GM12874 (cell line): ENCODE measurements around the gene UGT3A2.

Experiments
- TF ChIP-seq, protein P1 (sequence below): IDR thresholded peaks from 2 replicates; pipeline ENCODE4 v1.5.1; 2011; ENCODE audit warnings: low read depth, mild to moderate bottlenecking, control low read depth, low read length, moderate library complexity; ENCODE audit not compliant: insufficient read depth

The UGT3A2 gene

DNA sequence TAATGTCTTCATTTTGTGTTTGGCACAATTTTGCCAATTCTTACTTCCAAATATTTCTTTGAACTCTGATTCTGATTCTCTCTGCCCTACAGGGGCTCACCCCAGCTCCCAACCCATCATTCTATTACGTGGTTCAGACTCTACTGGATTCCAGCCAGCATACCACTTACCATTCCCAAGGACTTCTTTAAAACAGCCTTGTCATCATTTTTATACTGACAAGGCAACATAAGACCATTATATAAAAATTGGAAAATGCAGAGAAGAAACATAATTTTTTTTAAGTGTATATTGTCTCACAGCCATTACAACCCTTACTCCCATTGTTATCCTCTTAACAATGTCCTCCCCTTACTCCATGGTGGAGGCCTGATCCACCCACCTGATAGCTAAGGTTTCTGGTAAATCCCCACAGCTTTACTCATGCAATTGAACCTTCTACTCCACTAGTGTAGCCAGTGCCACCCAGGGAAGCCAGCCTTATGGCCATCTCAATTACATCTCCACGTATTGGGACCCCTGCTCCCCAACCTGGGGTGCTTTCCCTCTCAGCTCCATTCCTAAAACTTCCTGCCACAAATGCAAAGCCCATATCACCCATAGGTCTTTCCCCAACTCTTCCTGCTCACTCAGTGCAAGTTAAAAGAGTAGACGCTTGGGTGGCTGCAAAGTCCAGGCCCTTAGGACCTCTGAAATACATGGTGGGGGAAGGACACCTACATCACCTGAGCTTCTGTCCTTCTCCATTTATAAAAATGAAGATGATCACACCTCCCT, 19.1 kb downstream of the UGT3A2 start:
- TF ChIP-seq, protein P1, sequence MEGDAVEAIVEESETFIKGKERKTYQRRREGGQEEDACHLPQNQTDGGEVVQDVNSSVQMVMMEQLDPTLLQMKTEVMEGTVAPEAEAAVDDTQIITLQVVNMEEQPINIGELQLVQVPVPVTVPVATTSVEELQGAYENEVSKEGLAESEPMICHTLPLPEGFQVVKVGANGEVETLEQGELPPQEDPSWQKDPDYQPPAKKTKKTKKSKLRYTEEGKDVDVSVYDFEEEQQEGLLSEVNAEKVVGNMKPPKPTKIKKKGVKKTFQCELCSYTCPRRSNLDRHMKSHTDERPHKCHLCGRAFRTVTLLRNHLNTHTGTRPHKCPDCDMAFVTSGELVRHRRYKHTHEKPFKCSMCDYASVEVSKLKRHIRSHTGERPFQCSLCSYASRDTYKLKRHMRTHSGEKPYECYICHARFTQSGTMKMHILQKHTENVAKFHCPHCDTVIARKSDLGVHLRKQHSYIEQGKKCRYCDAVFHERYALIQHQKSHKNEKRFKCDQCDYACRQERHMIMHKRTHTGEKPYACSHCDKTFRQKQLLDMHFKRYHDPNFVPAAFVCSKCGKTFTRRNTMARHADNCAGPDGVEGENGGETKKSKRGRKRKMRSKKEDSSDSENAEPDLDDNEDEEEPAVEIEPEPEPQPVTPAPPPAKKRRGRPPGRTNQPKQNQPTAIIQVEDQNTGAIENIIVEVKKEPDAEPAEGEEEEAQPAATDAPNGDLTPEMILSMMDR = no peak

DNA sequence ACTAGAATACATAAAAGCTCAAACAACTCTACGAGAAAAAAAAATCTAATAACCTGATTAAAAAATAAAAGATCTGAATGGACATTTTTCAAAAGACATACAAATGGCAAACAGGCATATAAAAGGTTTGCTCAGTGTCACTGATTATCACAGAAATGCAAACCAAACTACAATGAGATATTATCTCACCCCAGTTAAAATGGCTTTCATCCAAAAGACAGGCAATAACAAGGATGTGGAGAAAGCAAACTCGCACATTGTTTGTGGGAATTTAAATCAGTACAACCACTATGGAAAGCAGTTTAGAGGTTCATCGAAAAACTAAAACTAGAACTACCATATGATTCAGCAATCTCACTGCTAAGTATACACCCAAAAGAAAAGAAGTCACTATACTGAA, 20.8 kb downstream of the UGT3A2 start:
- TF ChIP-seq, protein P1 = no peak

DNA sequence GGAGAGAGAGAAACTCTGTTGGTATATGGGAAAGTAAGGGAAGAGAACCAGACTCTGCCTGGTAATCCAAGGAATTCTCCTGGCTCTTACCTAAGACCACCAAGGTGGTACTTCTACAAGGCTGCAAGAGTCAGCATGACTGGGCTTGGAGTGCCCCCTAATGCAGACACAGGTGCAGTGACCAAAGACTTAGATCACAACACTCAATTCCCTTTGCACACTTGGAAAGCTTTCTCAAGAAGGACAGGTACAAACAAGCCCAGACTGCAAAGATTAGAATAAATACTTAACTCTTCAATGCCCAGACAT, 25.2 kb downstream of the UGT3A2 start:
- TF ChIP-seq, protein P1 = no peak

DNA sequence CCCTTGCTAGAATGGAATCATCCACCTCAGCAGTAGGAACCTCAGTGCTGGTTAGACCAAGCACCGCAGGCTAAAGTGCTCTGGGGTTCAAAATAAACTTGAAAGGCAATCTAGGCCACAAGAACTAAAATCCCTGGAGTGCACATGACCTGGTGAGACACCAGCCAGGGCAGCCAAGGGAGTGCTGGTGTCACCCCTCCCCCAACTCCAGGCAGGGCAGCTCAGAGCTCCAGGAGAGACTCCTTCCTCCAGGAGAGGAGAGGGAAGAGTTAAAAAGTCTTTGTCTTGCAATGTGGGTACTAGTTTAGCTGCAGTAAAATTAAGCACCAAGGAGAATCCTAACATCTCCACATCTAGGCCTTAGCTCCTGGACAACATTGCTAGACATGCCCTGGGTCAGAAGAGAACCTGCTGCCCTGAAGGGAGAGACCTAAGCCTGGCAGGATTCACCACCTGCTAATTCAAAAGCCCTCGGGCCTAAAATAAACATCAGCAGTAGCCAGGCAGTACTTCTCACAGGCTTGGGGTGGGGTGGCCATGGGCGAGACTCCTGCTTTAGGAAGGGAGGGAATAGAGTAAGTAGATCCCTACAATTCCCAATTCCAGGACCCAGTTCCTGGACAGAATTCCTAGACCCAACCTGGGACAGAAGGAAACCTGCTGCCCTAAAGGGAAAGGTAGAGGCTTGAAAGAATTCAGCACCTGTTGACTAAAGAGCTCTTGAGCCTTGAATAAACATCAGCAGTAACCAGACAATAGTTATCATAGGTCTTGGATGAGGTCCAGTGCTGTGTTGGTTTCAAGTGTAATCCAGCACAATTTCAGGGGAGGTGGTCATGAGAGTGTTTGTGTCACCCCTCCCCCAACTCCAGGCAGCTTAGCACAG, 25.8 kb downstream of the UGT3A2 start:
- TF ChIP-seq, protein P1 = no peak

DNA sequence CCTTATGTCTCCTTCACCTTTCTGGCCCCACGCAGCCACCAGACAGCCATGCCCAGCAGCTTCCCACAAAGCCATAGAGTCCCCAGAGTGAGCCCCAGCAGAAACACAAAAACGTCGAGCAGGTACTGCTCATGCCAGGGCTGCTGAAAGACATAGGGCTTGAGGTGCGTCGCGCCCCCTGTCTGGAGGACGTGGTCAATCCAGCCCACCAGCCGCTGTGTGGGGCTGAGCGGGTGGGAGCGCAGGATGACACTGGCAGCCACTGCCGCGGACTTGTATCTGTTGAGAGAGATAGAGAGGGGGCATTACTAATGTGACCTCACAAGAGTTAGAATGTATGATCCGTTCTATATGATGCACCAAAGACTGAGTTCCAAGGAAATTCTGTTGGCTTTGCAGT, 31.0 kb downstream of the UGT3A2 start:
- TF ChIP-seq, protein P1 = no peak

DNA sequence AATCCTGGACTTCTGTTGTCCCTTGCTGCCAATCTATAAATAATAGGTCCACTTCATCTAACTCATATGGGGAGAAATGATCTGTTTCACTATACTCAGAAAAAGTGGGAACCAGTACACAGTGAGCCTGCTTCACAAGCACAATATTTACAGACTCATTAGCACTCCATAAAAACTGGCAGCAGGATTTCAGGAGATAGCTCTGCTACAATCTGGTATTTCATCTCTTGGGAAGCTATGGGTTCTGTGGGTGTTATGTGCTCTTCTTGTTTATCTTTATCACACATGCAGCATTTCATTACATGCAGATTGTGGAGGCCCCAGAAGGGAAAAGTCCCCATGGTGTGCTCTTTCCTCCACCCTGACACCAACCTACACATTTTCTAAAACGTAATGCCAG, 33.2 kb downstream of the UGT3A2 start:
- TF ChIP-seq, protein P1 = no peak

DNA sequence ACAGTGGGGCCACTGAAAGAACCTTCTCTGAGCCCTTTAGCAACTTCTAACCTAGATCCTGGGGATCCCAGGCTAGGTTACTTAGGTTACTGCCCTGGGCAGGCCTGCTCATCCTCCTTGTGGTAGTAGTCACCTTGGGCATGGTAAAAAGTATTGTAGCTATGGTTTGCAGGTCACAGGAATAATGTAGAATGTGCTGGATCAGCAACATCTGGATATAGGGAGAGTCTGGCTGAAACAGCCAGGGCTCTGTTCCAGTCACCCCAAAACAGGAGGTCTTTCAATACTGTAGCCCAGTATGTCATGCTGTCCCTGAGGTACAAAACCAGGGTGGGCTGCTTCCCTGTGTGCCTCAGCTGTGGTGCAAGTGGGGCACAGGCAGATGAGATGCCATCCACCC, 33.6 kb downstream of the UGT3A2 start:
- TF ChIP-seq, protein P1 = no peak
